ENCODE results near the gene B4GALNT2. TPM values are rescaled to one million over a fixed set of nuclear protein-coding genes. Genes with fewer than 3 reads are reported as not detected.
A peak's percentile ranks its signal among the peaks of the same experiment; 100 is the strongest.
"Not testable (repeated sequence)": the region's sequence is repeated elsewhere in the genome, so short reads cannot be mapped to it uniquely, and the experiment has no call there.

The B4GALNT2 gene
- total and polyA plus RNA-seq, 2 donors from 2014 or later = 1.3 to 4.3 TPM

GRCh38 chr17:49129359-49129950, 3.1 kb upstream of the B4GALNT2 start:
- intact Hi-C loops (cut with DNase I); FAIRE-seq; H3K4me3 ChIP-seq (ENCODE audit: low read length in 3 of 3); H3K9me3 ChIP-seq (ENCODE audit: control insufficient read depth in 2 of 3, insufficient read depth in 1 of 3, low read length in 3 of 3); H3K27ac ChIP-seq (ENCODE audit: low read depth in 2 of 2, low read length in 2 of 2); H3K27me3 ChIP-seq (ENCODE audit: control insufficient read depth, insufficient read depth, low read length); H3K9ac ChIP-seq (ENCODE audit: low read length in 3 of 3); H3K4me1 ChIP-seq (ENCODE audit: control insufficient read depth in 2 of 3, insufficient read depth in 2 of 3, low read depth in 1 of 3, low read length in 3 of 3); H3K36me3 ChIP-seq (ENCODE audit: control insufficient read depth in 2 of 3, insufficient read depth in 3 of 3, low read length in 3 of 3); DNase-seq: not testable (repeated sequence)

GRCh38 chr17:49130891-49131290, 1.7 kb upstream of the B4GALNT2 start:
- intact Hi-C loops (cut with DNase I) = no loop called here
- Histone ChIP-seq H3K27ac (ENCODE audit: low read depth in 2 of 2, low read length in 2 of 2) (no peak overlapping the region), H3K9me3 (ENCODE audit: control insufficient read depth in 2 of 3, insufficient read depth in 1 of 3, low read length in 3 of 3) (no peaks in the 10 kb centered on the region), H3K4me3 (ENCODE audit: low read length in 3 of 3) (no peak overlapping the region), H3K4me1 (ENCODE audit: control insufficient read depth in 2 of 3, insufficient read depth in 2 of 3, low read depth in 1 of 3, low read length in 3 of 3) (no peaks in the 10 kb centered on the region), H3K9ac (ENCODE audit: low read length in 3 of 3) (no peak overlapping the region), H3K27me3 (ENCODE audit: control insufficient read depth, insufficient read depth, low read length) (peaks cover 7% of the 10 kb centered on the region), H3K36me3 (ENCODE audit: control insufficient read depth in 2 of 3, insufficient read depth in 3 of 3, low read length in 3 of 3) (no peaks in the 10 kb centered on the region)
- DNase-seq (no peak), FAIRE-seq (no peak)
- no peak for TF ChIP-seq CTCF (IDR thresholded peaks at IDR 0.05; ENCODE audit: borderline replicate concordance, extremely low read depth, insufficient read depth)

- Histone ChIP-seq H3K4me1 (ENCODE audit: control insufficient read depth in 2 of 3, insufficient read depth in 2 of 3, low read depth in 1 of 3, low read length in 3 of 3) (no peaks in the 10 kb centered on the region), H3K4me3 (ENCODE audit: low read length in 3 of 3) (peak overlapping the region in 1 of 3 donors; percentile 49), H3K9me3 (ENCODE audit: control insufficient read depth in 2 of 3, insufficient read depth in 1 of 3, low read length in 3 of 3) (no peaks in the 10 kb centered on the region), H3K27me3 (ENCODE audit: control insufficient read depth, insufficient read depth, low read length) (peaks cover 7% of the 10 kb centered on the region), H3K36me3 (ENCODE audit: control insufficient read depth in 2 of 3, insufficient read depth in 3 of 3, low read length in 3 of 3) (no peaks in the 10 kb centered on the region), H3K9ac (ENCODE audit: low read length in 3 of 3) (no peak overlapping the region), H3K27ac (ENCODE audit: low read depth in 2 of 2, low read length in 2 of 2) (no peak overlapping the region)
- no peak for DNase-seq
- no peak for FAIRE-seq
- intact Hi-C loops (cut with DNase I) = no loop called here
- TF ChIP-seq CTCF (IDR thresholded peaks at IDR 0.05; ENCODE audit: borderline replicate concordance, extremely low read depth, insufficient read depth) = no peak
These were observed 261 bp upstream of the B4GALNT2 start for GRCh38 chr17:49132317-49132698.

GRCh38 chr17:49136335-49136734, 3.8 kb downstream of the B4GALNT2 start:
- no peak for DNase-seq
- TF ChIP-seq CTCF (IDR thresholded peaks at IDR 0.05; ENCODE audit: borderline replicate concordance, extremely low read depth, insufficient read depth) = no peak
- no peak for FAIRE-seq
- H3K27ac ChIP-seq (ENCODE audit: low read depth in 2 of 2, low read length in 2 of 2) = no peak overlapping the region
- H3K4me1 ChIP-seq (ENCODE audit: control insufficient read depth in 2 of 3, insufficient read depth in 2 of 3, low read depth in 1 of 3, low read length in 3 of 3) = no peaks in the 10 kb centered on the region
- H3K9me3 ChIP-seq (ENCODE audit: control insufficient read depth in 2 of 3, insufficient read depth in 1 of 3, low read length in 3 of 3) = no peaks in the 10 kb centered on the region
- H3K27me3 ChIP-seq (ENCODE audit: control insufficient read depth, insufficient read depth, low read length) = peaks cover 7% of the 10 kb centered on the region
- H3K4me3 ChIP-seq (ENCODE audit: low read length in 3 of 3) = no peak overlapping the region
- intact Hi-C loops (cut with DNase I) = no loop called here
- H3K9ac ChIP-seq (ENCODE audit: low read length in 3 of 3) = no peak overlapping the region
- H3K36me3 ChIP-seq (ENCODE audit: control insufficient read depth in 2 of 3, insufficient read depth in 3 of 3, low read length in 3 of 3) = no peaks in the 10 kb centered on the region

- intact Hi-C loops (cut with DNase I); H3K27me3 ChIP-seq (ENCODE audit: control insufficient read depth, insufficient read depth, low read length); DNase-seq; H3K9ac ChIP-seq (ENCODE audit: low read length in 3 of 3); H3K9me3 ChIP-seq (ENCODE audit: control insufficient read depth in 2 of 3, insufficient read depth in 1 of 3, low read length in 3 of 3); H3K4me1 ChIP-seq (ENCODE audit: control insufficient read depth in 2 of 3, insufficient read depth in 2 of 3, low read depth in 1 of 3, low read length in 3 of 3); FAIRE-seq; H3K27ac ChIP-seq (ENCODE audit: low read depth in 2 of 2, low read length in 2 of 2); H3K4me3 ChIP-seq (ENCODE audit: low read length in 3 of 3); H3K36me3 ChIP-seq (ENCODE audit: control insufficient read depth in 2 of 3, insufficient read depth in 3 of 3, low read length in 3 of 3): not testable (repeated sequence)
These were observed 13.1 kb downstream of the B4GALNT2 start for GRCh38 chr17:49145654-49146053.

Measured in kidney (tissue), 14 donors.